Astrocyte of the hippocampus (primary cell): ENCODE data around the gene CSMD2.

Experiments used
- DNase-seq: peaks from one replicate; pipeline ENCODE4 v3.0.0; 2011; ENCODE audit warnings: low read depth, low spot score

Gene CSMD2

GRCh38 chr1:33465316-33465715 is 699.7 kb downstream of the CSMD2 start:
- no peak for DNase-seq

DNA sequence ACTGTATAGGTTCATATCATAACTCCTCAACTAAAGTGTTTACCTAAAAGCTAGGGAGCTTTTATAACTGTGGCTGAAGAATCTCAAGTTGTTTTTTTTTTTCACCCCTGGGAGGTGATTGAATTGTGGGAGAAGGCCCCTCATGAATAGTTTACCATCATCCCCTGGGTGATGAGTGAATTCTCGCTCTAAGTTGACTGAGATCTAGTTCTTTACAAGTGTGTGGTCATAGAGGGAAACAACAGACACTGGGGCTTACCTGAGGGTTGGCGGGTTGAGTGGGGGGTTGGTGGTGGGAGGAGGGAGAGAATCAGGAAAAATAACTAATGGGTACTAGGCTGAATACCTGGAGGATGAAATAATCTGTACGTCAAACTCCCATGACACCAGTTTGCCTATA is 700.5 kb downstream of the CSMD2 start:
- no peak for DNase-seq
